GDM1 (cell line): ENCODE data around the gene DCTN4.
"Not testable (repeated sequence)": the region's sequence is repeated elsewhere in the genome, so short reads cannot be mapped to it uniquely, and the experiment has no call there.

ENCODE experiments used
- DNase-seq: peaks from one replicate; lab custom pipeline; 2025; lab: John Stamatoyannopoulos, UW

The DCTN4 gene

DNA sequence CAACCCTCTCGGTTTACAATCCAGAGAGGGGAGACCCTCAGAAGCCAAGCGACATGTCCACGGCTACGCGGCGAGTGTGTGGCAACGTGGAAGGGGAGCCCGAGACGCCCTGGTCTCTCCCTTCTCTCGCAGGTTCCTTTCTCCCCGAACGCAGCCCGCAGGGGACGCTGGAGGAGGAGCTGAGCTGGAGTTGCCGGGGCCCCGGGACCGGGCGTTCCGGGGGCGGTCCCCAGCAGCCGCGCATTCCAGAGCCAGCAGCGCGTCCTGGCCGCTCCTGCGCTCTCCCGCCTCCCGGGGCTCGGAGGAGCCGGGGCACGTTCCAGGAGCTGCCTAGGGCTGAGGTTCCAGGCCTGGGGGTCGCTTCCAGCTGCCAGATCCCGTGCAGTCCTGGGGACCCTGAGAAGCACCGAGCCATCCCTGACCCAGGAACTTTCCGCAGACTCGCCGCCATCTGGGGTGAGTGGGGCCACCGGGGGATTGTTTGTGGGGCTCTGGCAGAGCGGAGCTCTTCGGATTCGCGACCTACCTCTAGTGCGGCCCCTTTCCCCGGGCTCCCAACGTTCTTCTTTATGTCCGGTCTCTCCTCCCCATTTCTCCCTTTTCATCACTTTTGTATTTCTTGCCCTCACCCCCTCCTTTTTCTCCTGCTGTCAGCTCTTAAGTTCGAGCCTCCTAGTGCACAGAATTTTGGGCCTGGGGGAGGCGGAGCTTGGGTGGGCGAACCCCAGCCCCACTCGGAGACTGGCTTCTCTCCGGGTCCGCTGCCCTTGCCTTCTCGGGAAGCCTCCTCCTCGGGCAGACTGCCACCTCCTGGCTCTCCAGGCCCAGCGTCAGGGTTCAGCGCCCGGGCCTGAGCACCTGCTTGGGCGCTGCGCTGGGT, 19.9 kb upstream of the DCTN4 start, which contains the start of gene SMIM3:
TSS of gene SMIM3 (plus strand) at position 241 of the 880 bp plus-strand sequence. CDS start 16,684 bp downstream, outside the sequence.
- DNase-seq: peak; percentile 70

DNA sequence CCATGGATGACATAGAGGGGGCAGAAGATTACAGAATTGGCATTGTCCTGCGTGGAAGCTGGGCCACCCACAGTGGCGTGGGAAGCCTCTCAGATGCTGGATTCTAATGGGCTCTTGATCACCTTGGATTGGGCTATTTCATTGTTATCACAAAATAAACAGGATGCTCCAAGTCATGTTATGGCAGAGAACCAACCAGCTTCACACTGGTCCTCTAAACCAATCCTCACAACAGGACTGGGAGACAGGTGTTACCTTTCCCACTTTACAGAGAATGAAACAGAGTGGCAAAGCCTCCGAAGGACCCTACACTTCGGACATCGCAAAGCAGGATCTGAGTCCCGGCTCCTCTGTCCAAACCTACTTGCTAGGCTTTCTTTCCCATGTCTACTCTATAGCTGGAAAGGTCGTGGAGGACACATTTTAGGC, 19.3 kb upstream of the DCTN4 start:
- DNase-seq: no peak

DNA sequence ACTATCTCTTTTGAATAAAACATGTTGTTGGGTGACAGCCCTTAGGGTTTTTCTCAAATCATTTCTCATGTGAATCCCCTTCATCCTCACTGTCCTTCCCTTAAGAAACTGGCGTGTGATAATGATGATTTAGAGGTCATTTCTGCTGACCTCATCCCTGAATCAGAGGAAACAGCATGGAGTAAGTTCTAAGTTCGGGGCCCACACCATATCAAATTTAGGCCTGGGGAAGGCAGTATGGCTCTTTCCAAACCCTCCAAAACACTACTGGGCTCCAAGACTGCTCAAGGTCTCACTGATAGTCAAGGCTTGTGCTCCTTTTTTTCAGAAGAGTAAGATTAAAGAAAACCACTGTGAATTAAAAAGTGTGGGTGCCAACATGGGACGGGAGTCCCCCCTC, 18.9 kb upstream of the DCTN4 start:
- no peak for DNase-seq

DNA sequence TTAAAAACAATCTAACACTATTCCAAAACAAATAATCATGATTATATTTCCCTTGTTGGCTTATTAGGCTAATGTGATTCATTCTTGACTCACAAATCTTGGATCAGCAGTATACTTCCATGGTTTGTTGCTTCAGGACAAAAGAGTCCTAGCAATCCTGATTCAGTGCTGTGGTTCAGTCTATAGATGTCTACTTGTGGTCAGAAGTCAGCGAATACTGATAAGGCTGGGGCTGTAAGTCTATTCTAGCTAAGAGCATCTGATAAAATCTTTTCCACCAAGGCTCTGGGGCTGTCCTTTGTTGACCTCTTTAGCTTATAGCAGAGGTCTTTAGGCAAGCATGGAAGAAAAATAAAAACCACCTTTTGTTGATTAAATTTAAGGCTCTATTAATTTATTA, 15.3 kb upstream of the DCTN4 start:
- no peak for DNase-seq

DNA sequence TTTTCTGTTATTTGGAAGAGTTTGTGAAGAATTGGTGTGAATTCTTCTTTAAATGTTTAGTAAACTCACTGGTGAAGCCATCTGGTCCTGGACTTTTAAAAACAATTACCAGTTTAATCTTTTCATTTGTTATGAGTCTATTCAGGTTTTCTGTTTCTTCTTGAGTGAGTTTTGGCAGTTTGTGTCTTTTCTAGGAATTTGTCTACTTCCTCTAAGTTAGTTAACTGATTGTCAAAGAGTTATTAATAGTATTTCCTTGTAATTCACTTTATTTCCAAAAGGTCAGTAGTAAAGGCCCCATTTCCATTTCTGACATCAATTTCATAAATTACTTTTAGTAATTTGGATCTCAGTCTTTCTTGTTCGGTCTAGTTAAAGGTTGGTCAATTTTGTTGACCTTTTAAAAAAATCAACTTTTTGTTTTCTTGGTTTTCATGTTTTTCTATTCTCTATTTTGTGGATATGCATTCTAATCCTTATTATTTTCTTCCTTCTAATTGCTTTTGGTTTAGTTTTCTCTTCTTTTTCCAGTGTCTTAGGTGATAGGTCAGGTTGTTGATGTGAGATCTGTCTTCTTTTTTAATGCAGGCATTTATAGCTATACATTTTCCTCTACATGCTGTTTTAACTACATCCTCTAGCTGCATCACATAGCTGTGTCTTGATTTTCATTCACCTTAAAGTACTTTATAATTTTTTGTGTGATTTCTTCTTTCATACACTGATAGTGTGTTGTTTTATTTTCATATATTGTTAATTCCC, 12.4 kb upstream of the DCTN4 start:
- DNase-seq: no peak

DNA sequence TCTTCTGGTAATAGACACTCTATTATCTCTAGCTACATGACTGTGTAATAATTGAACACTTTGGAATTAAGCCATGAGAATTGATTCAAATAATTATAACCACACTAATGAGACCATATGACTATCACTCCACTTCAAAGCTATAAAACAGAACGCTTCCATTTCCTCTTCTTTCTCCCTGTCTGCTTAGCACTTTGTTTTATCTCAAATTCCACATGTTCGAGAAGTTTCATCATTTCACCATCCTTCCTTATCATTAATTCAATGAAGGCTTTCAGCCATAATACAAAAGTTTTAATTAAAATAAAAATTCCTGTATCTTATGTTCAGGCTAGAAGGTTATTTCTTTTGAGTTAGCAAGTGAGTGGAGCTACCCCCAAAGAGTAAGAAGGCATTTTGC, 7.4 kb upstream of the DCTN4 start:
- DNase-seq: no peak

DNA sequence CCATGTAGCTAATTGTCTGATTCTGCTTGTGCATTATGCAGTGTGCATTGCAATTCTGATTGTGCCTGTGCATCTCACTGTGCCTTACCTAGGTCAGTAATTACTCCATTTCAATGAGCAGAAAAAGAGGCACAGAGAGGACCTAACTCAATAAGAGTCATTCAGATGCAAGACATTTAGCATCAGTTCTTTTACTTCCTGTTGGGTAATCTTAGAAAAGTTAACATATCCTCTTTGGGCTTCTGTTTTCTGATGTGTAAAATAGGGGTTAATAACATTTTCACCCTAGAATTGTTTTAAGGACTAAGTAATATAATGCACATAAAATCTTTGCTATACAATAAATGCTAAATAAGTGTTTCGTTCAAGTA, 7.0 kb upstream of the DCTN4 start:
- DNase-seq: no peak

DNA sequence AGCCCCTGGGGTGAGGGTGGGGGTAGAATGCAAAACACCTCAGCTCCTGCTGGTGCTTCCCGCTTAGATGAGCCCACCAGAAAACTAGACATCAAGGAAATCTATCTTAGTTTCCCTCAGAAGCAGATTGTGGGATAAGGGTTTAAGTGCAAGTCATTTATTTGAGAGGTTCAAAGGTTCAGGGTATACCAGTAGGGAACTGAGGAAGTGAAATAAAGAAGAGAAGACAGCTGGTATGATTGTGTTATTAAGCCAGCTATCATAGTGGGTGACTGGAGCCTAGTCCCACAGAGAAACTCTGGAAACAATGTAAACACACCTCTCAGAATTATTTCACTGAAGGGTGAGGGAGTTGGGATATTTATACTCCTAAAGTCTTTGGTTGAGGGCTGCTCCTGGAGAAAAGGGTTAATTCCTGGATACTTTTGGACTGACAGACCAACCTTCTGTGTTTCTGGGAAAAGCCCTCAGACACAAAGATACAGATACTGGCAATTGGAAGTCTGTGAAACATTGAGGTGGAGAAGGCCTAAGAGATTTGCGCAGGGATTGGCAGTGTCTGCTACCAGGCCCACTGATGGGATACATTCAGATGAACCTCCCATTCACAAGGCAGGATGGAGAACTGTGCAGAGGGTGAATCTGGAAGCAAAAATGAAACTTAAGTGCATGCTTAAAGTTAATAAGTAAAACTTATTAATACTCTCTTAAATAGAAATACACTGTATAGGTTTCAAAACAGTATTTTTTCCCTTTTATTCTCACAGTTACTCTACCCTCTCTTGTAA, 6.4 kb upstream of the DCTN4 start:
- DNase-seq: no peak

DNA sequence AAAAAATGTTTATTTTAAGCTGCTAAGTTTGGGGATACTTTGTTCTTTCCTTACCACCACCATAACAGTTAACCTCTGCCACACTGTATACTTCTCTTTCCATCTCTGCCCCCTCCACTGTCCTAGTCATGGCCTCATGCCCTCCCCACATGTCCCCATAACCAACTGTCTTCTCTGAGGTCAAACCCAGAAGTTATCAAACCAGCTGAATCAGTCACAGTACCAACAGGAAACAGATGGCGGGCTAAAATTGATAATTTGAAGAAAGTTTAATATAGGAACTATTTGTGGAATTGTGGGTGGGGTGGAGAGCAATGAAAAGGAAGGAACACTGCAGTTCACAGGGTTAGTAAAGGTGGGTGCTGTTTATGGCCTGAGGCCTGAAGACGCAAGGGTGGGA, 5.7 kb upstream of the DCTN4 start:
- peak; percentile 72 for DNase-seq

DNA sequence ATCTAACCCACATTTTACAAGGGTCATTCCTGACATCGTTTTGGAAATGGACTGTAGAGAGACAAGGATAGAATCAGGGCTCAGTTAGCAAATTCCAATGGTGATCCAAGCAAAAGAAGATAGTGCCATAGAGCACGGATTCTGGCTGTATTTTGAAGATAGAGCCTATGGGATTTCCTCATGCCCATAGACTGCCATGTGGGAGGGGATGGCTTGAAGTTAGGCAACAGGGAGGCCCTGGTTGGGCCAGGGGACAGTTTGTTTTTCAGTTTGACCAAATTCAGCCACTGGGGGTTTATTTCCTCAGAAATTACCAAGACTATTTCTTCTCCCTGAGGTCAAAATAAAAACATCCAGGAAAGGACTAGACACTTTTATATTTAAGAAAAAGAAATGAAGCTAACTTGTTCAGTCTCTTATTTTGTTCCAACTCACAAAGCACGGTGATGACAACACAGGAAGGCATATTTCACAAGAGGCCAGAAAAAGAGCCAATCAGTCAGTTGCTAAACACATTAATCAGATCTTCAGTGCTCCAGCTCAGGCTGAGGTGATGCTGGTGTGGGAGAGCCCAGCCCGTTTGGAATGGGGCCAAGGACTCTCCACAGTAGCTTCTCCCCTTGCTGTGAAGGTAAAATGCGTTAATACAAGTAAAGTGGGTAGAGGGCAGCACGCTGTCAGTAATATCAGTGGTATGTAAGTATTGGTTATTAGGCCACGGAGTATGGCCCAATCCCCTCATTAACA, 4.4 kb upstream of the DCTN4 start:
- no peak for DNase-seq

DNA sequence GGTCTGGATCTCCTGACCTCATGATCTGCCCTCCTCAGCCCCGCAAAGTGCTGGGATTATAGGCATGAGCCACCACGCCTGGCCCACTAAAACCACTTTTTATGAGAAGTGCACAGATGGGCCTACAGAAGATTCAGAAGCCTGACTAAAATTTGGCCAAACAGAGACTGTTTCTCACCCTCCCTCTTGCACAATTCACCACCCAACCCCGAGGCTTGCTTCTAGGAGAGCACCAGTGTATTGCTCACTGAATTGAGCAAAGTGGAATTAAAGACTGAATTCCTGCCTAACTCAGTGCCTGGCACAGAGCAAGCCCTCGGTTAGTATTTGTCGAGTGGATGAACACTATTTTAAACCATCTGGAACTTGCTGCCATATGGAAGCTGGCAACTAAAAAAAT, 3.4 kb upstream of the DCTN4 start:
- DNase-seq: no peak

DNA sequence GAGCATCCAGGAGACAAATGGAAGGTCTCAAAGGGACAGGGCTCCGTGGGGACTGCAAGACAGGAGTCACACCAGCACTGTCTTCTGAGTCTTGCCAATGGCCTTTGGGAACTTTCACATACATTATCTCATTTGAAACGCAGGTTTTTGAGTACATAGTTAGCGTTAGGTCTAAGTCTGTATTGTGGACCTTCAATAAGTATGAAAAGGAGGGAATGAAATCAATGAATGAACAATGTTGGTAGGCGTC, 442 bp upstream of the DCTN4 start:
- DNase-seq: no peak

DNA sequence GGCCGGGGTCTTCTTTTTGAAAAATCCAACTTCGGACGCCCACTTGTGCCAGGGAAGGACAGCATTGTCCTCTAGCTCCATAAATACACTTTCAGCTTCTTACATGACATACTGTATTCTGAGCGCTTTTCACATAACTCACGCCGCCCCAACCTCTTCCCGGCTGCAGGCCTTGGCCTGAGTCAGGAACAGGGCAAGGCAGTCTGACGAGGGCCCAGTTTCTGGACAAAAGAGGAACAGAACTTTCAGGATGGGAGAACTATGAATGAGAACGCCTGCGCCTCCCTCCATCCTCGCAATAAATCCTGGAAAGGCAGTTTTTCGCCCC, 650 bp downstream of the DCTN4 start:
- DNase-seq: no peak

DNA sequence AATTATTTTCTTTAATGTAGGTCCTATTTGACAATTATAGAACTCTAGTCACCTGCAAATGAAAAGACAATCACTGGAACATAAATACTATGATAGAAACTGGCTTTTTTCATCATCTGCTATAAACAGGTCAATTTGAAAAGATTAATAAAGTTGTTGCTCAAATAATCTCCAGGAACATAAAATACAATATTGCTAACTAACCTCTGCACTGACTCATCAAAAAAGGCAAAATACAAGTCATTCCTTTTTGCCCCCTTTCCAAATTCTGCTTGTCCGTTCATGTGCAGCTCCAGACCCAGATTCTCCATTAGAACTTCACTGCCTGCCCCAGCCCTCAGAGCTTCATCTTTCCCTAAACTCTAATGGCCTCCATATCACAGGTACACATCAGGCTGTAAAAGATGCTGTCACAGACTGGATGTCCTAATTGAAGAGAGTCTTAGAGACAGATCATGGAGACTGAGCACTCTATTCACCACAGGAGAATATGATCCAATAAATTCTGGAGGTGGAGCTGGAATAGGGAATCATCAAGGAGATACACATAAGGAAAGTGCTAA, 1.6 kb downstream of the DCTN4 start:
- no peak for DNase-seq

DNA sequence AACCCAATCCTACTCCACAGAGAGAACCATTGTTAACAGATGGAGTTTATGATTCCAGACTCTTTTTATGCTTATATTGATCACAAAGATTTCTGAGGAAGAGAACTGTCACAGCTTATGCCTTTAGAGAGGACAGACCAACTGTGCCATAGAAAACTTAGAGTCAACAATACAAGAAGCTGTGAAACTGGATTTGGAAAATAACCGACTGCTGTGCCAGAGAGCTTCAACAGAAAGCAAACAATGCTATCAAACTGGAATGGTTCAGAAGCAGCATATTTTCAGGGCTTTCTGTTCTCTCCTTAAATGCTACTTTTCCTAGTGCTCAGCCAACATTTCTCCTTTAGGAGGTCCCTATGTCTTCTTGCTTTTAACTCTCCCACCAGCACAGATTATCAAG, 5.0 kb downstream of the DCTN4 start:
- DNase-seq: no peak

DNA sequence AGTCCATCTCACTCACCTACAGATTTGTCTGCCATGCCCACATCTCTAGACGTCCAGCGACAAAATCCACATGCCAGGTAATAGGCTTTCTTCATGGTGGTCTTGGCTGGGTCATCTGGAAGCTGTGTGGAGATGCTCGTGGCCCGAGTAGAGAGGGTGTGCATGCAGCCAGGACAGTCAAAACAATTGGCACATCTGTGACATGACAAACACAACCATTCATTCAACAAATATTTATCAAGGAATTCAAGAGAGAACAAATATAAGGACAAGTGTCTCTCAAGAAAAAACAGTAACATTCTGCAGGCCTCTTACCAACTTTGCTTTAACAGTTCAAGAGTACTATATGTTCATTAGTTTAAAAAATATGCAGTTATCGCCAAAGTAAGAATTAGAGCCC, 5.4 kb downstream of the DCTN4 start:
- DNase-seq: no peak

DNA sequence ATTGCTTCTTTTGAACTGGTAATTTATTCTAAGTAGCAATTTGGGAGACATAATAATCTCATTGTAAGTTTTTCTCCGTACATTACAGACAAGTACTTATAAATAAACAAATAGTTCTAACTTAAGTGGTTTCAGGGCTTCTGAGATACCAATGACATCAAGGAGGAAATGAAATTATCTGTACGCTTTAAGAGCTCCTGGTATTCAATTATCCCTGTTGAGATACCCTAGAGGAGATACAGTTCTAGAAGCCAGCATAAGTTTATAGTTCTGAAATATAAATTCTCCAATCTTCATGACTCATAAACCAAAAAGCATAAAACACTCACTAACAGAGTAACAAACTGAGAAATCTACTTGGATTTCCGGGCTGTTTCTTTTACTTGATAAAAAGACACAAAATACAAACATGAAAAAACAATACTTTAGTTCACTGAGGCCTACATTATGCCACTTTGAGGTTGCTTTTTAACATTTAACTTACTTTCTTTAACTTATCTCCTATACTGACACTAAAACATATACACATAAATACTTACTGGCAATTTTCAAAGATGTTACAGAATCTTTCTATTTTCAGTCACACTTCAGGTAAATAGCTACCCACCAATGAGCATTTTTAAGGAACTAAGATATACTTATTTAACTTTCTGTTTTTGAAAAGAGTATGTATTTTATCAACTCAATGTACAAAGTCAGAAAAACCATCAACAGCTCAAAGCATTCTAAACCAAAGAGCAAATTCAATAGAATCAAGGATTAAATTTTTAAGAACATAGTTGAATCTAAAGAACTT, 7.5 kb downstream of the DCTN4 start:
- no peak for DNase-seq

DNA sequence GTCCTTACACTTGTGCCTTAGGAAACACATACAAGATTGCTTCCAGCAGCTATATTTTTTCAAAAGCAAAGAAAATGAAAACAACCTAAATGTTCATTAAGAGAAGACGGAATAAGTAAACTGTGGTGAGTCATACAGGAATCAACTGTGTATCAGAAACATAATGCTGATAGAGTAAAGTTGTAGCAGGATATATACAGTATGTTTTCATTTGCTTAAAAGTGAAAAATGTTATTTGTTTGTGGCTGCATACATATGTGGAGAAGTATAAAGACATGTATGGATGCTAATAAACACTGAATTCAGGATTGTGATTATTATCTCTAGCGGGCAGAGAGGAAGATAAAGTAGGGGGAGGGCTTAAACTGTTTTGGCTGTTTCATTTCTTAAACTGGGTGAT, 8.3 kb downstream of the DCTN4 start:
- no peak for DNase-seq

DNA sequence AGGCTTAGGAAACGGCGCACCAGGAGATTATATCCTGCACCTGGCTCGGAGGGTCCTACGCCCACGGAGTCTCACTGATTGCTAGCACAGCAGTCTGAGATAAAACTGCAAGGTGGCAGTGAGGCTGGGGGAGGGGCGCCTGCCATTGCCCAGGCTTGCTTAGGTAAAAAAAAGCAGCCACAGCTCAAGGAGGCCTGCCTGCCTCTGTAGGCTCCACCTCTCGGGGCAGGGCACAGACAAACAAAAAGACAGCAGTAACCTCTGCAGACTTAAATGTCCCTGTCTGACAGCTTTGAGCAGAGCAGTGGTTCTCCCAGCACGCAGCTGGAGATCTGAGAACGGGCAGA, 15.7 kb downstream of the DCTN4 start:
- not testable (repeated sequence) for DNase-seq

DNA sequence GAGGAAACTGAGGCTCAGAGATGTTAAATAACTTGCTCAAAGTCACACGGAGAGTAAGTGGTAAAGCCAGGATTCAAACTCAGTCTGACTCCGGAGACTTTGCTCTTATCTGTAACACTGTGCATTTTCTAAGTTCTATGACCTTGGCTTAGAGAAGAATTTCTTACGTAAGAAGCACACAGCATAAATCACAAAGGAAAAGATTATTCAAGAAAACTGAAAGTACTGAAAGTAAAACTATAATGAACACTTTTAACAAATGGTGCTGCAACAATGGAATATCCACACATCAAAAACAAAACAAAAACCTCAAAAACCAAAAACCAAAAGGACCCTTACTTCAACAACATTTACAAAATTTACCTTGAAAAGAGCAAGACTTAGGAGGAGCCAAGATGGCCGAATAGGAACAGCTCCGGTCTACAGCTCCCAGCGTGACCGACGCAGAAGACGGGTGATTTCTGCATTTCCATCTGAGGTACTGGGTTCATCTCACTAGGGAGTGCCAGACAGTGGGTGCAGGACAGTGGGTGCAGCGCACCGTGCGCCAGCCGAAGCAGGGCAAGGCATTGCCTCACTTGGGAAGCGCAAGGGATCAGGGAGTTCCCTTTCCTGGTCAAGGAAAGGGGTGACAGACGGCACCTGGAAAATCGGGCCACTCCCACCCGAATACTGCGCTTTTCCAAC, 16.2 kb downstream of the DCTN4 start:
- DNase-seq: not testable (repeated sequence)

DNA sequence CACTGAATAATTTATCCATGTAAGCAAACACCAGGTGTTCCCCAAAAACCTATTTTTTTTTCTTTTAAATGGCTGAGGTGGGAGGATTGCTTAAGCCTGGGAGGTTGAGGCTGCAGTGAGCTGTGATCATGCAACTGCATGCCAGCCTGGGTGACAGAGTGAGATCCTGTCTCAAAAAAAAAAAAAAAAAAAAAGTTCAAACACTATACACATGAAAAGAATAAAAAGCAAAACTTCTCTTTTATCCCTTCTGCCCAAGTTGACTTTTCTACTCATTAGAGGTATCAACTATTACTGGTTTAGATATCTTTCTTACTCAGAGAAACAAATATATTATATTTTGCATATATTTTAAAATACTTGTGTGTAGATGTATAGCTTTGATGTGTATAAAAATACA, 17.8 kb downstream of the DCTN4 start:
- no peak for DNase-seq
